ENCODE data around the gene DCAF8L1. TPM values are rescaled to one million over a fixed set of nuclear protein-coding genes. Genes with fewer than 3 reads are reported as not detected.
"Not testable (repeated sequence)": the region's sequence is repeated elsewhere in the genome, so short reads cannot be mapped to it uniquely, and the experiment has no call there.

The DCAF8L1 gene
- total RNA-seq, 1 donor from 2014 or later, result not detected

DNA sequence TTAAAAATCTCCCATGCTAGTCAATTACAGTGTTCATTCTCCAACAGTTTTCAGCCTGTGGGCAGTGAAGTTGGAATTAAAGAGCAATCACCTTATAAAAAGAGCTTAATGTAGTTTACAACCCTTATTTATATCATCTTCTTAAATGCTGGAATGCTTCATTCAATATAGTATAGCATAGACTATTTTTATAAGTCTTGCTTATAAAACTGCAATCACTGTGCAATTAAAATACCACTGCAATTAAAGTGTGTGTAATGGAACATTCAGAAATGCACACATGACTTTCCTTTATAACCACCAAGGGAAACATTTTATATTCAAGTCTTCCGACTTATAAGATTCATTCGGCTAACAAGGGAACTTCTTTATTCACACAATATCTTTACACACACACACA is 16.4 kb upstream of the DCAF8L1 start:
- Histone ChIP-seq H3K27me3 (no peaks in the 10 kb centered on the region), H3K4me3 (no peak overlapping the region)
- no peak for DNase-seq (ENCODE audit: low spot score in 2 of 2)

GRCh38 chrX:27996132-27996531 is 14.9 kb upstream of the DCAF8L1 start:
- intact Hi-C loops (cut with DNase I), result no loop called here
- TF ChIP-seq, protein P1, sequence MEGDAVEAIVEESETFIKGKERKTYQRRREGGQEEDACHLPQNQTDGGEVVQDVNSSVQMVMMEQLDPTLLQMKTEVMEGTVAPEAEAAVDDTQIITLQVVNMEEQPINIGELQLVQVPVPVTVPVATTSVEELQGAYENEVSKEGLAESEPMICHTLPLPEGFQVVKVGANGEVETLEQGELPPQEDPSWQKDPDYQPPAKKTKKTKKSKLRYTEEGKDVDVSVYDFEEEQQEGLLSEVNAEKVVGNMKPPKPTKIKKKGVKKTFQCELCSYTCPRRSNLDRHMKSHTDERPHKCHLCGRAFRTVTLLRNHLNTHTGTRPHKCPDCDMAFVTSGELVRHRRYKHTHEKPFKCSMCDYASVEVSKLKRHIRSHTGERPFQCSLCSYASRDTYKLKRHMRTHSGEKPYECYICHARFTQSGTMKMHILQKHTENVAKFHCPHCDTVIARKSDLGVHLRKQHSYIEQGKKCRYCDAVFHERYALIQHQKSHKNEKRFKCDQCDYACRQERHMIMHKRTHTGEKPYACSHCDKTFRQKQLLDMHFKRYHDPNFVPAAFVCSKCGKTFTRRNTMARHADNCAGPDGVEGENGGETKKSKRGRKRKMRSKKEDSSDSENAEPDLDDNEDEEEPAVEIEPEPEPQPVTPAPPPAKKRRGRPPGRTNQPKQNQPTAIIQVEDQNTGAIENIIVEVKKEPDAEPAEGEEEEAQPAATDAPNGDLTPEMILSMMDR (IDR thresholded peaks at IDR 0.05), result no peak
- Histone ChIP-seq H3K27ac (no peak overlapping the region), H3K27me3 (no peaks in the 10 kb centered on the region), H3K36me3 (no peaks in the 10 kb centered on the region), H3K4me3 (no peak overlapping the region), H3K4me1 (no peaks in the 10 kb centered on the region), H3K9me3 (no peaks in the 10 kb centered on the region)
- DNase-seq (ENCODE audit: low spot score in 2 of 2), result no peak

More for the DNA sequence above, 16.4 kb upstream of the DCAF8L1 start:
- TF ChIP-seq, protein P1 (IDR thresholded peaks at IDR 0.05), result no peak
- Histone ChIP-seq H3K27ac (no peak overlapping the region), H3K4me1 (no peaks in the 10 kb centered on the region), H3K9me3 (no peaks in the 10 kb centered on the region), H3K36me3 (no peaks in the 10 kb centered on the region)
- intact Hi-C loops (cut with DNase I), result no loop called here

GRCh38 chrX:27995611-27996010 is 14.4 kb upstream of the DCAF8L1 start:
- Histone ChIP-seq H3K27ac (no peak overlapping the region), H3K4me3 (no peak overlapping the region), H3K4me1 (no peaks in the 10 kb centered on the region), H3K9me3 (no peaks in the 10 kb centered on the region), H3K27me3 (no peaks in the 10 kb centered on the region), H3K36me3 (no peaks in the 10 kb centered on the region)
- TF ChIP-seq, protein P1 (IDR thresholded peaks at IDR 0.05), result no peak
- intact Hi-C loops (cut with DNase I), result no loop called here
- no peak for DNase-seq (ENCODE audit: low spot score in 2 of 2)

- Histone ChIP-seq H3K4me1 (no peaks in the 10 kb centered on the region), H3K27me3 (no peaks in the 10 kb centered on the region), H3K27ac (no peak overlapping the region), H3K4me3 (no peak overlapping the region), H3K9me3 (no peaks in the 10 kb centered on the region), H3K36me3 (no peaks in the 10 kb centered on the region)
- DNase-seq (ENCODE audit: low spot score in 2 of 2), result no peak
- intact Hi-C loops (cut with DNase I), result no loop called here
- TF ChIP-seq, protein P1 (IDR thresholded peaks at IDR 0.05), result no peak
These were observed 6.8 kb upstream of the DCAF8L1 start for GRCh38 chrX:27987862-27988646.

GRCh38 chrX:27976934-27977333 is 4.3 kb downstream of the DCAF8L1 start:
- H3K9me3 ChIP-seq; DNase-seq (ENCODE audit: low spot score in 2 of 2); intact Hi-C loops (cut with DNase I); H3K27me3 ChIP-seq; H3K4me1 ChIP-seq; H3K4me3 ChIP-seq; H3K36me3 ChIP-seq; H3K27ac ChIP-seq: not testable (repeated sequence)

DNA sequence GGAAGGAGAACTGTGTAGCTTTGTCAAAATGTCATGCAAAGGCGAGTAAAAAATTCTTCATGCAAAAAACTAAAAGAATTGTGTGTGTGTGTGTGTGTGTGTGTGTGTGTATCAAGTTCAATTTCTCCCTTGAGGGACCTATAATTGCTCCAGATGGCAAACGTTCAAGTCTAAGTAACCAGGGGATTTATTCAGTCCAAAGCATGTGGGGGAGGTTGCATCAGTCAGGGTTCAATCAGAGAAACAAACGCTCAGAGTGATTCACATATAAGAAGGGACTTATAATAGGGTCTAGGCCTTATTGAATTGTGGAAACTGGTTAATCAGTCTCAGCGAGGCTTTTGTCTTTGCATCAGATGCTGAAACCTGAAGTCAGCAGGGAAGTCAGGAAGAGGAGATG is 5.0 kb downstream of the DCAF8L1 start:
- Histone ChIP-seq H3K27ac (no peak overlapping the region), H3K4me1 (no peaks in the 10 kb centered on the region), H3K4me3 (no peak overlapping the region), H3K9me3 (no peaks in the 10 kb centered on the region), H3K27me3 (no peaks in the 10 kb centered on the region), H3K36me3 (no peaks in the 10 kb centered on the region)
- intact Hi-C loops (cut with DNase I), result no loop called here
- TF ChIP-seq, protein P1 (IDR thresholded peaks at IDR 0.05), result no peak
- no peak for DNase-seq (ENCODE audit: low spot score in 2 of 2)

Data from ascending aorta (tissue), 2 donors.